Cardiac fibroblast (primary cell): ENCODE results near the gene MYLK4.

Experiments used
- DNase-seq, 2 donors: peaks; one replicate each; pipeline versions ENCODE4 v3.0.0 to v3.0.0-alpha.2; 2010; ENCODE audit warnings: low read depth in 2 of 2
- H3K4me3 ChIP-seq, 2 donors: replicated peaks in 1 of 2; 1 replicate in 1 of 2; 2 replicates in 1 of 2; pipeline ENCODE4 v1.5.1; 2011; ENCODE audit warnings: low read depth in 2 of 2, low read length in 2 of 2, mild to moderate bottlenecking in 2 of 2, moderate library complexity in 1 of 2
- TF ChIP-seq, protein P1 (sequence below): IDR thresholded peaks from one replicate; pipeline ENCODE4 v1.5.1; 2011; ENCODE audit warnings: low read depth, mild to moderate bottlenecking, low read length, inconsistent platforms

MYLK4 gene

DNA sequence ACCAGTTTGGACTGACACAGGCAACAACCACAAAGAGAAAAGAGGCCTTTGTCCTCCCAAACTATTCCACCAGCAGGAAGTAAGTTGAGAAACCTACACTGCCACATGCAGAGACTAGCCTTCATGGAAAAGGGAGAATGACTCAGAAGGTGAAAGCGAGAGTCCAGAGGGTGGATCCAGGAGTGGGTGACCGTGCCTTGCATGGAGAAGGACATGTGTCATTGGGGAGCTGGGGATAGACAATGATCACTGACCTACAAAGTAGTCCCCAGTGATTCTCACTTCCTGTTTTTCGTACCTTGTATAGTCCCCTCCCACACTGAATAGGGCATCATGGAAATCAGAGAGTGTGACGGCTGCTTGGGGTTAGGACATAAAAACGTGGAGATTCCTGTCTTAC lies 91.9 kb downstream of the MYLK4 start:
- TF ChIP-seq, protein P1, sequence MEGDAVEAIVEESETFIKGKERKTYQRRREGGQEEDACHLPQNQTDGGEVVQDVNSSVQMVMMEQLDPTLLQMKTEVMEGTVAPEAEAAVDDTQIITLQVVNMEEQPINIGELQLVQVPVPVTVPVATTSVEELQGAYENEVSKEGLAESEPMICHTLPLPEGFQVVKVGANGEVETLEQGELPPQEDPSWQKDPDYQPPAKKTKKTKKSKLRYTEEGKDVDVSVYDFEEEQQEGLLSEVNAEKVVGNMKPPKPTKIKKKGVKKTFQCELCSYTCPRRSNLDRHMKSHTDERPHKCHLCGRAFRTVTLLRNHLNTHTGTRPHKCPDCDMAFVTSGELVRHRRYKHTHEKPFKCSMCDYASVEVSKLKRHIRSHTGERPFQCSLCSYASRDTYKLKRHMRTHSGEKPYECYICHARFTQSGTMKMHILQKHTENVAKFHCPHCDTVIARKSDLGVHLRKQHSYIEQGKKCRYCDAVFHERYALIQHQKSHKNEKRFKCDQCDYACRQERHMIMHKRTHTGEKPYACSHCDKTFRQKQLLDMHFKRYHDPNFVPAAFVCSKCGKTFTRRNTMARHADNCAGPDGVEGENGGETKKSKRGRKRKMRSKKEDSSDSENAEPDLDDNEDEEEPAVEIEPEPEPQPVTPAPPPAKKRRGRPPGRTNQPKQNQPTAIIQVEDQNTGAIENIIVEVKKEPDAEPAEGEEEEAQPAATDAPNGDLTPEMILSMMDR, result no peak
- DNase-seq, result peak in 1 of 2 donors; percentile 51
- no peak overlapping the region for H3K4me3 ChIP-seq

DNA sequence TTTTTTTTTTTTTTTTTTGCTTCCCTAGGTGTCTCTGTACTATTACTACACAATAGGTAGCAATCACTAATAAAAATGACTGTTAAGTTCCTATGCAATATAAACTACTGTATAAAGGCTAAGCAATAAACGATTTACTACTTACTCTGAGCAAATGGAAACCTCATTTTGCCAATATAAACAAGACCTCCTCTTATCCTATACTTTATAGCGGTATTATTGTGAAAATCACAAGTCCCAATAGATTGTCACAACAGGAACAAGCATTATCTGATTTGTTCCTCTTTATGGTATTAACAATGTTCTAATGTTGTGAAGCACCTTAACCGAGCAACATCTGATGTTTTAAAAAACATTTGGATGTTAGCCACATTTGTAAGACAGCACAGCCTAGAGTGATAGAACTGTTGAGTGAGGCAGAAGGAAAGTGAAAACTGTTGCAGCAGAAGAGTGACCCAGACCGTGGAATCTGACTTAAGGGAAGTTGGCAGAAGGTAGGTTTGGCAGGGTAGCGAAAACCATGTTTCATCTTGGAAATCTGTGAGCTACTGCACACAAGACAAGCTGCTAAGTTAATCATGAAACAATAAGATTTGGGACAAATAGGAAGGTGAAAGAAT lies 94.2 kb downstream of the MYLK4 start:
- TF ChIP-seq, protein P1, result no peak
- no peak overlapping the region for H3K4me3 ChIP-seq
- peak in 1 of 2 donors; percentile 42 for DNase-seq

DNA sequence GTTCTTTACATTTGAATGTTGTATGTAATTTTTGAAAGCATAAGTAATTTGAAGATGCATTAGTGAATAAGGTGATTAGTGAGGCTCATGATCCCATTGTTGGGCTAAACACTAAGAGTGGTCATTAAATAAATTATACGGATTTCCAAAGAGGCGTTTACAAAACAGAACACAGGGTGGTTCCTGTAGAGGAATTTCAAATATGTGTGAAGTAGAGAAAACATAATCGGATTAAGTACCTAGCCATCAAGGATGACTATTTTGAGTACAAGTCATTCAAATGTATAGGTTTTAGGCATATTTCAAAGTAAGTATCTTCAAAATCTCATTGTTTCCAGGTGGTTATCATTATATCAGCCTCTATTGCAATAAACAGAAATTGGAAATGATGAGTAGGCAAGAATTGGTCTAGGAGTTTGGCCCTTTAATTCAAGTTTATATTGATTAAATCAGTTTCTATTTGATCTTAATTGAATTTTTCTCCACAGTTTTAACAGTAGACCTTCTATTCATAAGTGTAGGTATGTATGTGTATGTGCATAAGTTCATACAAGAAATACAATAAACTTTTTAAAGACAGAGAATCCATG lies 94.8 kb downstream of the MYLK4 start:
- TF ChIP-seq, protein P1, result no peak
- DNase-seq, result no peak
- H3K4me3 ChIP-seq, result no peak overlapping the region

DNA sequence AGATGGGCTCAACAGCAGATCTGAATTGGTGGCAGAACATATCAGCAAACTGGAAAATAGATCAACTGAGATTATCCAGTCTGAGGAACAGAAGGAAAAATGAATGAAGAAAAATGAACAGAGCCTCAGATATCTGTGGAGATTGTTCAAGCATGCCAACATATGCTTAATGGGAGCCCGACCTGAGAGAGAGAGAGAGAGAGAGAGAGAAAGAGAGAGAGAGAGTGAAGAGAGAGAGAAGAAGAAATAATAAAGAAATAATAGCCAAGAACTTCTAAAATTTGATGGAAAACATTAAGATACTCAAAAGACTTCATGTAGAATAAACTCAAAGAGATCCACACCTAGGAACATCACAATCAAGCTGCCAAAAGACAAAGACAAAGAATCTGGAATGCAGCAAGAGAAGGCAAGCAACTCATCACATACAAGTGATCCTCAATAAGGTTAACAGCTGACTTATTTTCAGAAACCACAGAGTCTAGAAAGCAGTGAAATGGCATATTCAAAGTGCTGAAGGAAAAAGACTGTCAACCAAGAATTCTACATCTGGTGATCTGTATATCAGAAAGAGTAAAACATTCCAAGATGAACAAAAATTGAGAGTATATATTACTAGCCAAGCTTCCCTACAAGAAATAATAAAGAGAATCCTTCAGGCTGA lies 97.2 kb downstream of the MYLK4 start:
- no peak for DNase-seq
- TF ChIP-seq, protein P1, result no peak
- no peak overlapping the region for H3K4me3 ChIP-seq

DNA sequence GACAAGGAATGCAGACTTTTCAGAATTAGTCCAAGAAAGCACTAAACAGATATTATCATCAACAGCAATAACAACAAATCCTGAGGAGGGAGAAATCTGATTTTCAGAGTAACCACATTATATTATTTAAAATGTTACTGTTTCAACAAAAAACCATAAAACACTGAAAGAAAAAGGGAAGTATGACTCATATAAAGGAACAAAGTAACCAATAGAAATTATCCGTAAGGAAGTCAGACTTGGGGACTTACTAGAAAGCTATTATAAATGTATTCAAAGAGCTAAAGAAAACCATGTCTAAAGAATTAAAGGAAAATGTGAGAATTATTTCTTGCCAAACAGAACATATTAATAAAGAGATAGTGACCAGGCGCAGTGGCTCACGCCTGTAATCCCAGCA lies 98.1 kb downstream of the MYLK4 start:
- H3K4me3 ChIP-seq, result no peak overlapping the region
- TF ChIP-seq, protein P1, result no peak
- DNase-seq, result no peak

DNA sequence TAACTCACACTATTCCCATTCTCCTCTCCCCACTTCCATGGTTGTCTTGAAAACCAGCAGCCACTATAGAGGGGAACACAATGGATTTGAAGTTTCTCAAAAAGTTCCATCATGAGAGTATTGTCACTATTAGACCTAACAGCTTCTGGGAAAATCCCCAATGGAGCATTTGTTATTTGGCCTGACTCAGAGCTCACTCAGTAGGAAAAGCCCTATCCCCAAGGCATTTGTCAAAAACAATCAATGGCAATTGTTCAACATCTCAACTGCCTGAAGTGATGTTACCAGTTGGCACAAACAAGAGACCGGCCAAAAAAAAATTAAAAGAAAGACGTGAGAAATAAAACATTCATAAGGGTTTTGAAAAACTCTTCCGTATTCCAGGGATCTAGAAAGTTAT lies 98.8 kb downstream of the MYLK4 start:
- DNase-seq, result peak in 1 of 2 donors; percentile 56
- TF ChIP-seq, protein P1, result no peak
- H3K4me3 ChIP-seq, result no peak overlapping the region
